Stomach (tissue), 4 donors: Measurements from ENCODE around the gene MAST2.

Experiments
- CTCF ChIP-seq, 7 experiments: fragments of 450-650 bp in 4 of 7; fragments of 200-600 bp in 3 of 7; sonication (generic) in 3 of 7; IDR thresholded peaks; one replicate each; pipeline ENCODE4 v1.5.1; 2016 to 2019; ENCODE audit warnings: antibody characterized with exemption in 7 of 7, control low read depth in 2 of 7, mild to moderate bottlenecking in 1 of 7
- EP300 ChIP-seq: sonication (generic); formaldehyde crosslinking; IDR thresholded peaks from one replicate; pipeline ENCODE4 v1.6.1; 2017; ENCODE audit warnings: antibody characterized with exemption
- POLR2A ChIP-seq, 4 donors: fragments of 450-650 bp; IDR thresholded peaks; one replicate each; pipeline ENCODE4 v1.6.1; 2016; ENCODE audit warnings: antibody characterized with exemption in 4 of 4, control low read depth in 2 of 4, mild to moderate bottlenecking in 1 of 4, moderate library complexity in 1 of 4
- POLR2AphosphoS5 ChIP-seq, 3 donors: sonication (generic); formaldehyde crosslinking; IDR thresholded peaks; one replicate each; pipeline ENCODE4 v1.6.1; 2016; ENCODE audit warnings: antibody characterized with exemption in 3 of 3

GRCh38 chr1:45859221-45859620 is 55.8 kb downstream of the MAST2 start:
- no peak for TF ChIP-seq EP300
- TF ChIP-seq CTCF (IDR thresholded peaks at IDR 0.05): no peak
- TF ChIP-seq POLR2A (IDR thresholded peaks at IDR 0.05): no peak
- TF ChIP-seq POLR2AphosphoS5 (IDR thresholded peaks at IDR 0.05): no peak
